Measurements from ENCODE around the gene MELTF.

The MELTF gene

GRCh38 chr3:197026481-197026866 lies 3.1 kb downstream of the MELTF start:
- no peak for DNase-seq

- no peak for DNase-seq
Measured at GRCh38 chr3:197025736-197026480, 3.7 kb downstream of the MELTF start.

- no peak for DNase-seq
Measured at GRCh38 chr3:197024881-197025735, 4.5 kb downstream of the MELTF start.

GRCh38 chr3:197023998-197024651 lies 5.5 kb downstream of the MELTF start:
- DNase-seq = no peak

GRCh38 chr3:197023241-197023997 lies 6.2 kb downstream of the MELTF start:
- no peak for DNase-seq

GRCh38 chr3:197022405-197023231 lies 7.0 kb downstream of the MELTF start:
- no peak for DNase-seq

GRCh38 chr3:197021729-197022404 lies 7.8 kb downstream of the MELTF start:
- no peak for DNase-seq

GRCh38 chr3:197021231-197021630 lies 8.4 kb downstream of the MELTF start:
- no peak for DNase-seq

- DNase-seq = no peak
Measured at GRCh38 chr3:197019535-197019934, 10.1 kb downstream of the MELTF start.

GRCh38 chr3:197019021-197019420 lies 10.6 kb downstream of the MELTF start:
- DNase-seq = no peak

GRCh38 chr3:197017003-197017402 lies 12.6 kb downstream of the MELTF start:
- DNase-seq = no peak

- DNase-seq = no peak
Measured at GRCh38 chr3:197015790-197016736, 13.6 kb downstream of the MELTF start.

GRCh38 chr3:197014942-197015575 lies 14.6 kb downstream of the MELTF start:
- DNase-seq = no peak

- DNase-seq = no peak
Measured at GRCh38 chr3:197014024-197014423, 15.6 kb downstream of the MELTF start.

GRCh38 chr3:197012540-197012883 lies 17.1 kb downstream of the MELTF start:
- DNase-seq = no peak

GRCh38 chr3:197011780-197012539 lies 17.7 kb downstream of the MELTF start:
- DNase-seq = no peak

- DNase-seq = no peak
Measured at GRCh38 chr3:197010556-197011351, 18.9 kb downstream of the MELTF start.

GRCh38 chr3:197009532-197010019 lies 20.0 kb downstream of the MELTF start:
- no peak for DNase-seq
